ENCODE measurements around the gene TXNDC15. TPM values are rescaled to one million over a fixed set of nuclear protein-coding genes. Genes with fewer than 3 reads are reported as not detected.
"Not testable (repeated sequence)": the region's sequence is repeated elsewhere in the genome, so short reads cannot be mapped to it uniquely, and the experiment has no call there.

TXNDC15 gene
- total RNA-seq, 2 donors from 2014 or later = 28.2 to 31.2 TPM

DNA sequence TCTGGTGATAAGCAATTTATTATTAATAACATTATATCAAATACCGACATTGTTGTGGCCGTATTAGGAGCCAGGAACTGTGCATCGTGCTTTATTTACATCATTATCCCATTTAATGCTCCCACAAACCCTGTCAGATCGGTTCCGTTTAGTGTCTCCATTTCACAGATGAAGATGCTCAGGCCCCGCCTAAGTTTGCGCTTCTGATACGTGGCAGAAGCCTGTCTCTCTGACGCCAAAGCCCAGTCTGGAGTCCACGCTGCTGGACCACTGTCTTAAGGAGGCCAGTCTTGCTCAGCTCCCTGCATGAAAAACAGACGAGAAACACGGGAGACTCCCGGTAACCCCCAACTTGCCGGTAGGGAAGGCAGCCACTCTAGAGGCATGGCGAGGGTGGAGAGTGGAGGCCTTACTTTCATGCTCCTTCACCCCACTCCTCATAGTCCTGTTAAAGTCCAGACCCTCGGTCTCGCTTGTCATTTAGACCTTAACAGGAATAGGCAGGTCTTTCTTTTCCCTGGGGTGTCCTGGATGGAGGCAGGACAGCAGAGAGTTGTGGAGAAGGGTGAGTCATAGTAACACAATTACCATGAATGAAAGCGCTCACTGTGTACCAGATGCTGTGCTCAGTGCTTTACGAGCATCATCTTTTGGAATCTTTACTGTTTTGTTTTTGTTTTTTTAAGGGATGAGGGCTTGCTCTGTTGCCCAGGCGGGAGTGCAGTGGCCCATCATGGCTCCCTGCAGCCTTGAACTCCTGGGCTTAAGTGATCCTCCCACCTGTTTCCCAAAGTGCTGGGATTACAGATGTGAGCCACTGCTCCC lies 872 bp downstream of the TXNDC15 start:
- intact Hi-C loops (cut with DNase I, micrococcal nuclease) = no loop called here
- ATAC-seq (peak; percentile 42), DNase-seq (peak; percentile 58 to 62)

DNA sequence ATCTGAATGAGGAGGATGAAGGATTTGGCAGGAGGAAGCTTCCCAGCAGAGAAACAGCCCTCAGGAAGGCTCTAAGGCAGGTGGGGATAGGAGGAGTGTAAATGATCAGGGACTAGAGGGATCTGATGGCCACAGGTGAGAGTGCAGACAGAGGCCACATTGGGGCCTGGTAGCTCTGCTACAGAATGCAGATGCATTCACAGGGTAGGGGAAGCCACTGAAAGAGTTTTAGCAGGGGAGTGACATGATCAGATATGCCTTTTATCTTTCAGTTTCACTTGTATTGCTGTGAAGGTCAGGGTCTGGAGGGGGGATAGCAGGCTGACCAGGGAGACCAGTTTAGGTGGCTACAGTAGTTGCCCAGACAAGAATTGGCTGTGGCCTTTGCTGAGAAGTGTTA lies 3.0 kb downstream of the TXNDC15 start:
- intact Hi-C loops (cut with DNase I, micrococcal nuclease) = no loop called here
- DNase-seq (no peak), ATAC-seq (no peak)

DNA sequence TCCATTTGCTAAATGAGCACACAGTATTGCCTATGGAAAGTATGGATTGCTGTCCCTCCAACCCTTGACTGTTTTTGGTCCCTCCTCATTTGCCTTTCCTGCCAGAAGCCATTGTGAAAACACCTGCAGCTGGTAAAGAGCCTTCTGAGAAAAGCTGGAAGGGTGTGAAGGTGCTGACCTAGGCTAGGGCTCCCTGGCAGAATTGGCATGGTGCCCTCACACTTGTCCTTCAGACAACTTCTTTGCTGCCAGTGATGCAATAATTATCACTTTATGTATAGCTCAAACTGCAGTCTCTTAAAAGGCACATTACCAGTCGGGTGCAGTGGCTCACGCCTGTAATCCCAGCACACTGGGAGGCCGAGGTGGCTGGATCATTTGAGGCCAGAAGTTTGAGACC lies 4.2 kb downstream of the TXNDC15 start:
- intact Hi-C loops (cut with DNase I, micrococcal nuclease) = no loop called here
- ATAC-seq (peak; percentile 5), DNase-seq (peak in 1 of 2 donors; percentile 38)

DNA sequence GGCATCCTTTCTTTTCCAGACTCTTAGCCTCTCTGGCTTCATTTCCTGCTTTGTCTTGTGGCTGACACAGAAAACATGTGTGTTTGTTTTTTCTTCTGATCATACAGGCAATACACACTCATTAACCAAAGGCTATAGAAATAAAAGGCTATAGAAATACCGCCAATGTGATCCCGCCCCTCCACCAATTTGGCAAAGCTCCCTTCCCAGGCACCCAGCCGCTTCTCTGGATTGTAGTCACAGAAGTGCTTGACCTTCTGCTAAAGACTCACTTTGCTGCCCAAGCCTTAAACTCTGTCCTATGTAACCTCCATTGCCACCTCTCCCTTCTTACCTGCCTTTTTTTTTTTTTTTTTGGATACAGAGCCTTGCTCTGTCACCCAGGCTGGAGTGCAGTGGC lies 5.3 kb downstream of the TXNDC15 start:
- intact Hi-C loops (cut with DNase I, micrococcal nuclease) = no loop called here
- peak in 1 of 2 donors; percentile 26 for DNase-seq
- ATAC-seq = peak; percentile 48

DNA sequence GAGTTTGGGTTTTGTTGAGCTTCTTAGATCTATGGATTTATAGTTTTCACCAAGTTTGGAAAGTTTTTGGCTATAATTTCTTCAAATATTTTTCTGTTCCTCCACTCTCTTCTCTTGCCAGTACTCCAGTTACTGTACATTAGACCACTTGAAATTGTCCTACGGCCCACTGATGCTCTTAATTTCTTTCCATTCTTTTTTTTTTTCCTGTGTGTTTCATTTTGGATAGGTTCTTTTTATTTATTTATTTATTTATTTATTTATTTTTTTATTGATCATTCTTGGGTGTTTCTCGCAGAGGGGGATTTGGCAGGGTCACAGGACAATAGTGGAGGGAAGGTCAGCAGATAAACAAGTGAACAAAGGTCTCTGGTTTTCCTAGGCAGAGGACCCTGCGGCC lies 6.8 kb downstream of the TXNDC15 start:
- ATAC-seq; intact Hi-C loops (cut with DNase I, micrococcal nuclease); DNase-seq: not testable (repeated sequence)

DNA sequence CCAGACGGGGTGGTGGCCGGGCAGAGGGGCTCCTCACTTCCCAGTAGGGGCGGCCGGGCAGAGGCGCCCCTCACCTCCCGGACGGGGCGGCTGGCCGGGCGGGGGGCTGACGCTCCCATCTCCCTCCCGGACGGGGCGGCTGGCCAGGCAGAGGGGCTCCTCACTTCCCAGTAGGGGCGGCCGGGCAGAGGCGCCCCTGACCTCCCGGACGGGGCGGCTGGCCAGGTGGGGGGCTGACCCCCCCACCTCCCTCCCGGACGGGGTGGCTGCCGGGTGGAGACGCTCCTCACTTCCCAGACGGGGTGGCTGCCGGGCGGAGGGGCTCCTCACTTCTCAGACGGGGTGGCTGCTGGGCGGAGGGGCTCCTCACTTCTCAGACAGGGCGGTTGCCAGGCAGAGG lies 7.5 kb downstream of the TXNDC15 start:
- ATAC-seq; intact Hi-C loops (cut with DNase I, micrococcal nuclease); DNase-seq: not testable (repeated sequence)

DNA sequence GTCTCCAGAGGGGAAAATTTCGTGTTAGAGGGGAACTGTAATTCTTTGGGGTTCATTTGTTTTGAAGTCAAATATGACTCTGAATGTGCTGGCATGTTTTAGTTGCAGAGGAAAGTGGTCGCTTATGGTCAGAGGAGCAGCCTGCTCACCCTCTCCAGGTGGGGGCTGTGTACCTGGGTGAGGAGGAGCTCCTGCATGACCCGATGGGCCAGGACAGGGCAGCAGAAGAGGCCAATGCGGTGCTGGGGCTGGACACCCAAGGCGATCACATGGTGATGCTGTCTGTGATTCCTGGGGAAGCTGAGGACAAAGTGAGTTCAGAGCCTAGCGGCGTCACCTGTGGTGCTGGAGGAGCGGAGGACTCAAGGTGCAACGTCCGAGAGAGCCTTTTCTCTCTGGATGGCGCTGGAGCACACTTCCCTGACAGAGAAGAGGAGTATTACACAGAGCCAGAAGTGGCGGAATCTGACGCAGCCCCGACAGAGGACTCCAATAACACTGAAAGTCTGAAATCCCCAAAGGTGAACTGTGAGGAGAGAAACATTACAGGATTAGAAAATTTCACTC lies 13.5 kb downstream of the TXNDC15 start:
- DNase-seq = no peak
- intact Hi-C loops (cut with DNase I, micrococcal nuclease) = no loop called here
- no peak for ATAC-seq

DNA sequence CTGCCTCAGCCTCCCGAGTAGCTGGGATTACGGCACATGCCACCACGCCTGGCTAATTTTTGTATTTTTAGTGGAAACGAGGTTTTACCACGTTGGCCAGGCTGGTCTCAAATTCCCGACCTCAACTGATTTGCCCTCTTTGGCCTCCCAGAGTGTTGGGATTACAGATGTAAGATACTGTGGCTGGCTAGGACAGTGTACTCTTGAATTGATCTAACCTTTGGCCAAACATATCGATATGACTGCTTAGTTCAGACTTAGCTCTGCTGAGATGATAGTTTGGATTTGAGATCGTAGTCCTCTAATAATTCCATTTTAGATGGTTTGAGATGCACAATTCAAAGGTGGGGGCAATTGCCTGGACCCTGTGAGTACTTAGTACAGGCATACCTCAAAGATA lies 15.2 kb downstream of the TXNDC15 start:
- ATAC-seq (no peak), DNase-seq (no peak)
- intact Hi-C loops (cut with DNase I, micrococcal nuclease) = no loop called here

DNA sequence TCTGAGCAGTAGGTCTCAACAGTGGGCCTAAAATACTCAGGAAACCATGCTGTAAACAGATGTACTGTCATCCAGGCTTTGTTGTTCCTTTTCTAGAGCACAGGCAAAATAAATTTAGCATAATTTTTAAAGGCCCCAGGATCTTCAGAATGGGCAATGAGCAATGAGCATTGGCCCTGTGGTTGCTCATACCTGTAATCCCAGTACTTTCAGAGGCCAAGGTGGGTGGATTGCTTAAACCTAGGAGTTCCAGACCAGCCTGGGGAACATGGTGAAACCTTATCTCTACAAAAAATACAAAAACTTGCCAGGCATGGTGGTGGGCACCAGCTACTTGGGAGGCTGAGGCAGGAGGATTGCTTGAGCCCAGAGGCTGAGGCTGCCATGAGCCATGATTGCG lies 17.3 kb downstream of the TXNDC15 start:
- intact Hi-C loops (cut with DNase I, micrococcal nuclease) = no loop called here
- no peak for ATAC-seq
- no peak for DNase-seq

DNA sequence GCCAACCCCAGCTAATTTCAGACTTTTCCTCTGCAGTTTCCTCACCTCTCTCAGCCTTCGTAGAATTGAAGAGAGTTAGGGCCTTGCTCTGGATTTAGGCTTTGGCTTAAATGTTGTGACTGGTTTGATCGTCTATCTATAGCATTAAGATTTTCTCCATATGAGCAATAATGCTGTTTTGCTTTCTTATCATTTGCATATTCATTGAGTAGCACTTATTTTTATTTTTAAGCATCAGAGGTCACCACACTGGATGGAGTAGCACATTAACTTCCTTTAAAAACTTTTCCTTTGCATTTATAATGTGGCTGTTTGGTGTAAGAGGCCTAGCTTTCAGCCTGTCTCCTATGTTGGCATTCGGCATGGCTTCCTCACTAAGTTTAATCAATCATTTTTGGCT lies 18.1 kb downstream of the TXNDC15 start:
- no peak for ATAC-seq
- no peak for DNase-seq
- intact Hi-C loops (cut with DNase I, micrococcal nuclease) = no loop called here

DNA sequence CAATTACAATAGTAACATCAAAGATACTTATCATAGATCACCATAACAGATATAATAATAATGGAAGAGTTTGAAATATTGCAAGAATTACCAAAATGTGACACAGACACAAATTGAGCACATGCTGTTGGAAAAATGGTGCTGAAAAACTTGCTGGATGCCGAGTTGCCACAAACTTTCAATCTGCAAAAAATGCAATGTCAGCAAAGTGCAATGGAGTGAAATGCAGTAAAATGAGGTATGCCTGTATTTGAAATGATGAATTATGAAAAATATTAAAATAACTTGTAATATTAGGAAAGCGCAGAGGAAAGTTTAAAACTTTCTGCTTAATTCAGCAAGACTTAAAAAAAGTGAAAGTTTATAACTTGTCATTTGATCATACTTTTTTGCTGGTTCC lies 18.8 kb downstream of the TXNDC15 start:
- intact Hi-C loops (cut with DNase I, micrococcal nuclease) = no loop called here
- DNase-seq = no peak
- no peak for ATAC-seq

DNA sequence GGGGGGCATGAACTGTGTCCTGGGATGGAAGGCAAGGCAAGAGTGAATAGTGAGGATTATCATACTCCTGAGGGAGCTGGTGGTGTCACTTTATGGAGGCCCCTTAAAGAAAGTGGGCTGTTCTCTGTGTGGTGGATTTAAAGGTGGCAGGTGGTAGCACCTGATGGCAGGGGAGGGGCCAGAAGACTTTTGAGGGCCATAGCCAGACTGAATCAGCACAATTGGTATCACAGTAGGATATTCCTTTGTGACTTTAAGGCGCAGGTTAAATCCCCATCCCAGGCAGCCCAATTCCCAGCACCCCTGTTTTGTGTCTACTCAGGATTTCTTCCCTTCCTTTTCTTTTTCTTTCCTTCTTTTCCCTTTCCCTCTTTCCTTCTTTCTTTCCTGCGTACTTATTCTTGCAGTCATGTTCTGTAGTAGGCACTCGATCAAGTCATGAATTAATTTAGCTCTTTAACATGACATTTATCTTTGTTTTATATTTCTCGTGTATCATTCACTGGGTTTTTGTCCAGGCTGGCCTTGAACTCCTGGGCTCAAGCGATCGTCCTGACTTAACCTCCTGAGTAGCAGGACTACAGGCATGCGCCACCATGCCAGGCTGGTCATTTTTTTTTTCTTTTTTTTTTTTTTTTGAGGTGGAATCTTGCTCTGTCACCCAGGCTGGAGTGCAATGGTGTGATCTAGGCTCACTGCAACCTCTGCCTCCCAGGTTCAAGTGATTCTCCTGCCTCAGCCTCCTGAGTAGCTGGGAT lies 19.8 kb downstream of the TXNDC15 start:
- ATAC-seq (no peak), DNase-seq (no peak)
- intact Hi-C loops (cut with DNase I, micrococcal nuclease) = no loop called here

DNA sequence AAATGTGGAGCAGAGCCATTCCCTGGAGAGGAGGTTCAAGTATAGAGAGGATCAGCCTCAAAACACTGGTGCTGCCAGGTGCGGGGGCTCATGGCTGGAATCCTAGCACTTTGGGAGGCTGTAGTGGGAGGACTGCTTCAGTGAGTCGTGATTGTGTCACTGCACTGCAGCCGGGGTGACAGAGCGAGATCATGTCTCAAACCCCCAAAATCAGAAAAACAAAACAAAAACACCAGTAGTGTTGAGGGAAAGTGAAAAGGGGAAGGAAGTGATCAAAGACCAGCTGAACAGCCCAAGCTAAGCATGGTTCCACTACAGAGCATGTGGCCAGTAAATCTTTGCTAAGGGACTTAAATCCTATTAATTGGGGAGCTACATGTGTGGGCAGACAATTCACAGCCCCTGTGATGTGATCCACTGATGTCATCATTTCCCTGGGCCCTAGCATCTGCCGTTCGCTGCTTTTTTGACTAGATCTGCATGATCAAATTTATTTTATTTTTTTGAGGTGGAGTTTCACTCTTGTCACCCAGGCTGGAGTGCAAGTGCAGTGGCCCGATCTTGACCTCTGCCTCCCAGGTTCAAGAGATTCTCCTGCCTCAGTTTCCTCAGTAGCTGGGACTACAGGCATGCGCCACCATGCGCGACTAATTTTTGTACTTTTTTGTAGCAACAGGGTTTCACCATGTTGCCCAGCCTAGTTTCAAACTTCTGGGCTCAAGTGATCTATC lies 28.1 kb downstream of the TXNDC15 start:
- no peak for ATAC-seq
- intact Hi-C loops (cut with DNase I, micrococcal nuclease) = no loop called here
- no peak for DNase-seq

DNA sequence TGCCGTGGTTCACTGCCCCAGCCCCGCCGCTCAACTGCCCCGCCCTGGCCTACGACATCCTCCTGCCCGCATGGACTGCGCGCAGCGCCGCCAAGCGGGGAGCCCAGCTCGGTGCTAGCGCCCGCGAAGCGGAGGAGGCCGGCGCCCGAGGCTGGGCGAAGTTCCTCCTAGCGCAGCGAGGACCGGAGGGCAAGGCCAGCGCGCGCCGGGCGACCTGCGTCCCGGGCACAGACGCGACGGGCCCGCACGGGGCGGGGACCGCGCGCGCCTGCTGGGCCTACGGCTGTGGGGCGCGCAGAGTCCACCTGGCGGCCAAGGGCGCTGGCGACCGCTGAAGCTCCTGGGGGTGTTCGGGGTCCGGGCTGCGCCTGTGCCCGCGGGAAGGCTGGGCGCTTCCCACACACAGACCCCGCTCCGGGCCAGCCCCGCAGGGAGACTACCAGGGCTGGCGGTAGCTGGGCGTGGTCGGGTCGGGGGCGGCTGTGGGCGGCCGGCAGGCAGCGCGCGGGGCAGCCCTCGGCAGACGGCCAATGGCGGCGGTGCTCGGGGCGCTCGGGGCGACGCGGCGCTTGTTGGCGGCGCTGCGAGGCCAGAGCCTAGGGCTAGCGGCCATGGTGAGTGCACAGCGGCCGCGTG lies 30.6 kb downstream of the TXNDC15 start, which contains the start of gene PCBD2:
PCBD2 (plus strand) TSS at position 522 of the 636 bp plus-strand sequence; CDS start at position 531, 9 bp downstream.
- ATAC-seq = peak; percentile 85
- intact Hi-C loops (cut with DNase I, micrococcal nuclease) = no loop called here
- DNase-seq = peak; percentile 91 to 96

DNA sequence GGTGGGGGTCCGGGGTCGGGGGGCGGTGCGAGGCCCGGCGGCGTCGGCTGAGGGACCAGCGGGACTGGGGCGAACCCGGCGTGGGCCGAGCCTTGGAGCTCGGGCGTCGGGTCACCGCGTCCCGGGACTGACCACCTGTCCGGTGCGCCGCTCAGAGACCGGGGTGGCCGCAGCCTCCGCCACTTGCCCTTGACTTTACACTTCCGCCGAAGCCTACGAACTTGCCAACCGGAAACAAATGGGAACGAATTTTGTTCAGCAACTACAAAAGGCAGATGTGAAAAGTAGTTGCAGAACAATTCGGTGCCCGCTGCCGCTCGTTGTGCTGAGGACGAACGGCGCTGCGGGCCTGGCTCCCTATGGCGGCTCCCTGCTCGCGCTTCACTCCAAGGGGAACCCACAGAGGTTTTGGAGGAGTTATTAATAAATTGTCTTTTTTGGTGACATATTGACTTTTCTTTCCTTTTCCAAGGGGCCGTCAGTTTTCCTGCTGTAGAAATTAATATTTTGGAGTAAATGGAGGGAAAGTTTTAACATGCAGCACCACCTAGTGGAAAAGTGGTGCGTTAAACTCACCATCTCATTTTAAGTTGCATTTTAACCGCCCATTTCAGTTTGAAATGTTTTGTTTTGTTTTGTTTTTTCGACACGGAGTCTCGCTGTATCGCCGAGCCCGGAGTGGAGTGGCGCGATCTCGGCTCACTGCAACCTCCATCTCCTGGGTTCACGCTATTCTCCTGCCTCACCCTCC lies 31.2 kb downstream of the TXNDC15 start:
- intact Hi-C loops (cut with DNase I, micrococcal nuclease) = no loop called here
- ATAC-seq (peak; percentile 47), DNase-seq (peak in 1 of 2 donors; percentile 54)

DNA sequence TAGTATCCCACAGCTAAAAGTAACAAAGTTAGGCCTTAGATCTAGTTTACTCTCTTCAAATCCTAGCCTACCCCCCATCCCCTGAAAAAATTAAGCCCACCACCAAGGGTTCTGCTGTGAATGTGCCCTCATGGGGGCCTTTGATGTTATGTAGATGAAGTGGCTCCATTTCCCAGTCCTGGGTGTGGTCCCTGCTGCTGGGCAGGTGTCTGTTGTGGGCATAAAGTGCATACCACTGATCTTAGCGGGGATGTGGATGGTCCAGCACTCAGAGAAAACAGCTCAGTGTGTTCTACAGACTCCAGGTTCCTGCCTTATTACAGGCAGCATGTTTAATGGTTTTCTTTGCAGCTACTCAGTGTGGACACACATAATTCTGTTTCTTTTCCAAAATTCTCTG lies 32.6 kb downstream of the TXNDC15 start:
- ATAC-seq = no peak
- intact Hi-C loops (cut with DNase I, micrococcal nuclease) = no loop called here
- no peak for DNase-seq

DNA sequence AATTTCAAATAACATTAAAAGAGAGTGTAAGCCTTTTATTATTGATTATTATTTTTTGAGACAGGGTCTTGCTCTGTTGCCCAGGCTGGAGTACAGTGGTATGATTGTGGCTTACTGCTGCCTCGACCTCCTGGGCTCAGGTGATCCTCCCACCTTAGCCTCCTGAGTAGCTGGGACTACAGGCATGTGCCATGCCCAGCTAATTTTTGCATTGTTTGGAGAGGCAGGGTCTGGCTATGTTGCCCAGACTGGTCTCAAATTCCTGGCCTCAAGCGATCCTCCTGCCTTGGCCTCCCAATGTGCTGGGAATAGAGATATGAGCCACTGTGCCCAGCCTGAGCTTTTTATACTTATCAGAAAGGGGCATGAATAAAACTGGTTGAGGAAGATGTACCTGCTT lies 36.6 kb downstream of the TXNDC15 start:
- DNase-seq; intact Hi-C loops (cut with DNase I, micrococcal nuclease); ATAC-seq: not testable (repeated sequence)
